GM23338 (cell line): ENCODE results near the gene PLIN5. TPM values are rescaled to one million over a fixed set of nuclear protein-coding genes. Genes with fewer than 3 reads are reported as not detected.

ENCODE experiments used
- ATAC-seq: fragments of 200-7000 bp; cut with Tn5 transposase; 3 replicates; pipeline ENCODE4 v1.9.1; 2020
- DNase-seq: peaks from one replicate; pipeline ENCODE4 v3.0.0-alpha.2; 2015; ENCODE audit warnings: low spot score
- H2AFZ ChIP-seq: fragments of 200-600 bp; sonication (generic); 2 replicates; pipeline ENCODE4 v1.8.0; 2016; ENCODE audit warnings: antibody characterized with exemption, mild to moderate bottlenecking, moderate library complexity
- H3F3A ChIP-seq: fragments of 200-600 bp; sonication (generic); replicated peaks from 2 replicates; pipeline ENCODE4 v1.8.0; 2017; ENCODE audit warnings: antibody characterized with exemption, mixed run types, low read depth
- H3K27ac ChIP-seq: fragments of 200-600 bp; sonication (generic); 2 replicates; pipeline ENCODE4 v1.6.1; 2016; ENCODE audit warnings: low read depth
- H3K27me3 ChIP-seq: fragments of 200-600 bp; sonication (generic); 2 replicates; pipeline ENCODE4 v1.8.0; 2016; ENCODE audit warnings: mild to moderate bottlenecking, mixed run types, moderate library complexity; ENCODE audit not compliant: insufficient read depth
- H3K36me3 ChIP-seq: fragments of 200-600 bp; sonication (generic); 2 replicates; pipeline ENCODE4 v1.8.0; 2016; ENCODE audit warnings: mild to moderate bottlenecking; ENCODE audit not compliant: insufficient read depth
- H3K4me1 ChIP-seq: fragments of 200-600 bp; sonication (generic); 2 replicates; pipeline ENCODE4 v1.8.0; 2016; ENCODE audit warnings: mild to moderate bottlenecking, moderate library complexity; ENCODE audit not compliant: insufficient read depth
- H3K4me2 ChIP-seq: fragments of 200-600 bp; sonication (generic); 2 replicates; pipeline ENCODE4 v1.7.1; 2017; ENCODE audit warnings: mixed run types
- H3K4me3 ChIP-seq: fragments of 200-600 bp; sonication (generic); 2 replicates; pipeline ENCODE4 v1.6.1; 2016; ENCODE audit warnings: mixed run types
- H3K79me2 ChIP-seq: fragments of 200-600 bp; sonication (generic); replicated peaks from 2 replicates; pipeline ENCODE4 v1.8.0; 2017; ENCODE audit warnings: mild to moderate bottlenecking; ENCODE audit not compliant: insufficient read depth
- H3K9me2 ChIP-seq: fragments of 200-600 bp; sonication (generic); 2 replicates; pipeline ENCODE4 v1.8.0; 2017; ENCODE audit not compliant: insufficient read depth
- H4K20me1 ChIP-seq: fragments of 200-600 bp; sonication (generic); replicated peaks from 2 replicates; pipeline ENCODE4 v1.8.0; 2017; ENCODE audit warnings: mild to moderate bottlenecking; ENCODE audit not compliant: insufficient read depth
- H3K27ac Mint-ChIP-seq: 2 replicates; pipeline ENCODE4 v1.8.0; 2020; ENCODE audit warnings: inconsistent platforms, mild to moderate bottlenecking, moderate library complexity, mixed read lengths
- H3K27me3 Mint-ChIP-seq: 3 replicates; pipeline ENCODE4 v1.8.0; 2022; ENCODE audit warnings: low read depth, mild to moderate bottlenecking, moderate library complexity, mixed read lengths, inconsistent platforms; ENCODE audit not compliant: insufficient read depth, poor library complexity
- H3K36me3 Mint-ChIP-seq: 3 replicates; pipeline ENCODE4 v1.8.0; 2021; ENCODE audit warnings: low read depth, mild to moderate bottlenecking, inconsistent platforms, moderate library complexity, mixed read lengths
- H3K4me1 Mint-ChIP-seq: 3 replicates; pipeline ENCODE4 v1.8.0; 2020; ENCODE audit warnings: mild to moderate bottlenecking, inconsistent platforms, mixed read lengths
- H3K4me3 Mint-ChIP-seq: 3 replicates; pipeline ENCODE4 v1.8.0; 2021; ENCODE audit warnings: moderate library complexity, mild to moderate bottlenecking, inconsistent platforms, mixed read lengths
- H3K9me3 Mint-ChIP-seq: 3 replicates; pipeline ENCODE4 v1.8.0; 2020; ENCODE audit warnings: moderate library complexity, mild to moderate bottlenecking, inconsistent platforms, mixed read lengths
- CREB1 ChIP-seq: fragments of 250-450 bp; sonication (Bioruptor Pico); IDR thresholded peaks from 2 replicates; pipeline ENCODE4 v1.5.0; 2020; ENCODE audit warnings: low read depth, mild to moderate bottlenecking, moderate library complexity
- CTCF ChIP-seq, 2 experiments: fragments of 200-600 bp in 1 of 2; sonication (generic) in 1 of 2; conservative IDR thresholded peaks; 2 replicates each; pipeline versions ENCODE4 v1.5.1 to v1.6.1; 2016 to 2017; ENCODE audit warnings: antibody characterized with exemption in 2 of 2, low read depth in 2 of 2, mild to moderate bottlenecking in 2 of 2, moderate library complexity in 1 of 2
- EZH2 ChIP-seq: fragments of 200-600 bp; sonication (generic); IDR thresholded peaks from one replicate; pipeline ENCODE4 v1.8.0; 2017; ENCODE audit warnings: antibody characterized with exemption, mild to moderate bottlenecking, low read depth; ENCODE audit not compliant: unreplicated experiment
- EZH2phosphoT487 ChIP-seq: fragments of 200-600 bp; sonication (generic); IDR thresholded peaks from one replicate; pipeline ENCODE4 v1.8.1; 2018; ENCODE audit warnings: antibody characterized with exemption; ENCODE audit not compliant: unreplicated experiment
- JUNB ChIP-seq: IDR thresholded peaks from one replicate; pipeline ENCODE4 v1.6.1; 2016; ENCODE audit warnings: antibody characterized with exemption; ENCODE audit not compliant: unreplicated experiment
- NANOG ChIP-seq: IDR thresholded peaks from 2 replicates; pipeline ENCODE4 v1.6.1; 2016; ENCODE audit warnings: antibody characterized with exemption, borderline replicate concordance
- POLR2AphosphoS5 ChIP-seq: IDR thresholded peaks from 2 replicates; pipeline ENCODE4 v1.6.1; 2016; ENCODE audit warnings: antibody characterized with exemption, low read depth
- STAT1 ChIP-seq: IDR thresholded peaks from one replicate; pipeline ENCODE4 v1.6.1; 2016; ENCODE audit warnings: antibody characterized with exemption; ENCODE audit not compliant: unreplicated experiment
- ZNF114 ChIP-seq: fragments of 250-450 bp; sonication (Bioruptor Pico); IDR thresholded peaks from 2 replicates; pipeline ENCODE4 v1.5.0; 2020; ENCODE audit warnings: mild to moderate bottlenecking, moderate library complexity
- ZNF331 ChIP-seq: fragments of 250-450 bp; sonication (Bioruptor Pico); IDR thresholded peaks from 2 replicates; pipeline ENCODE4 v1.5.0; 2020; ENCODE audit warnings: low read depth, mild to moderate bottlenecking, moderate library complexity
- polyA plus RNA-seq: library from polyadenylated mRNA; unstranded; fragments of >200 nt; fragmentation: Nextera tagmentation; extraction: Ambion mirVana; gene quantifications from 2 replicates; pipeline ENCODE4 v1.2.1, GENCODE V29; 2016
- total RNA-seq: library from RNA; depleted of rRNA; stranded (reverse); fragments of >200 nt; shearing (Covaris generic); gene quantifications from 2 replicates; pipeline ENCODE4 v1.2.3, GENCODE V29; 2014
- TF ChIP-seq, protein P1 (sequence below): fragments of 250-450 bp; sonication (Bioruptor Pico); IDR thresholded peaks from 2 replicates; pipeline ENCODE4 v1.5.0; 2020; ENCODE audit warnings: mild to moderate bottlenecking, moderate library complexity
- TF ChIP-seq, protein P2 (sequence below): IDR thresholded peaks from one replicate; pipeline ENCODE4 v1.6.1; 2018; ENCODE audit warnings: antibody characterized with exemption; ENCODE audit not compliant: unreplicated experiment
- TF ChIP-seq, protein P3 (sequence below): IDR thresholded peaks from 2 replicates; pipeline ENCODE4 v1.6.1; 2016; ENCODE audit warnings: antibody characterized with exemption

Gene PLIN5
- total and polyA plus RNA-seq, 2 experiments from 2014 or later: 1.9 to 3.5 TPM

DNA sequence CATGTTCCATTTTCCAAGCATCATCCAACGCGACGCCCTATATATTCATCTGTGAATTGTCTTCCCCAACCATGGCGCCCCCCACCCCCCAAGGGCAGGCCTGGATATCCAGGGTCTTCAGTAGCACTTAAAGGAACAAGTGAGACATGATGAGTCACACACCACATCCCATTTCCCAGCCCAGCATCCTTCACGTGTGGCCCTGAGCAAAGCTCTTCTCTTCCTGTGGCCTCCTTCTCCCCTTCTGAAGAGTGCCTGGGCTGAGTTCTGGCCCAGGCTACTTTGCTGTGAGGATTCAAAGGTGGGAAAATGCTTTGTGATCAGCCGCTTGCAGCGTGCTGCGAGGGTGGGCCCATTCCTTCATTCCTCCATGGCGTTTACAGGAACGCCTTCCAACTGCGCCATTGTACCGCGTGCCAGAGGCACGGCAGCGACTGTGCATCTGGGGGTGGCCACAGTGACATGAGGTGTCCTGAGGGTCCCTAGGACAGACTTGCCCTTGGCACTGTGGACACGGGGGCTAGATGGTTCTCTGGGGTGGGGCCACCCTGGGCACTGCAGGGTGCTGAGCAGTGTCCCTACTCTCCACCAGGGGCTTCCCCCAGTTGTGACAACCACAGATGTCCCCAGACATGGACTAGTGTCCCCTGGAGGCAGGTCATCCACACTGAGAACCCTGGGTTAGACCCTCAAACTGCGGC, 28.4 kb downstream of the PLIN5 start:
- H3F3A ChIP-seq: no peaks in the 10 kb centered on the region
- TF ChIP-seq EZH2phosphoT487 (no peak), CTCF (conservative IDR thresholded peaks at IDR 0.05; ENCODE audit: low read depth in 2 of 2) (no peak), CREB1 (CRISPR knock-in tag) (no peak), POLR2AphosphoS5 (no peak), STAT1 (no peak), ZNF114 (no peak), EZH2 (no peak), ZNF331 (CRISPR knock-in tag) (no peak), NANOG (no peak), JUNB (no peak)
- TF ChIP-seq, protein P1, sequence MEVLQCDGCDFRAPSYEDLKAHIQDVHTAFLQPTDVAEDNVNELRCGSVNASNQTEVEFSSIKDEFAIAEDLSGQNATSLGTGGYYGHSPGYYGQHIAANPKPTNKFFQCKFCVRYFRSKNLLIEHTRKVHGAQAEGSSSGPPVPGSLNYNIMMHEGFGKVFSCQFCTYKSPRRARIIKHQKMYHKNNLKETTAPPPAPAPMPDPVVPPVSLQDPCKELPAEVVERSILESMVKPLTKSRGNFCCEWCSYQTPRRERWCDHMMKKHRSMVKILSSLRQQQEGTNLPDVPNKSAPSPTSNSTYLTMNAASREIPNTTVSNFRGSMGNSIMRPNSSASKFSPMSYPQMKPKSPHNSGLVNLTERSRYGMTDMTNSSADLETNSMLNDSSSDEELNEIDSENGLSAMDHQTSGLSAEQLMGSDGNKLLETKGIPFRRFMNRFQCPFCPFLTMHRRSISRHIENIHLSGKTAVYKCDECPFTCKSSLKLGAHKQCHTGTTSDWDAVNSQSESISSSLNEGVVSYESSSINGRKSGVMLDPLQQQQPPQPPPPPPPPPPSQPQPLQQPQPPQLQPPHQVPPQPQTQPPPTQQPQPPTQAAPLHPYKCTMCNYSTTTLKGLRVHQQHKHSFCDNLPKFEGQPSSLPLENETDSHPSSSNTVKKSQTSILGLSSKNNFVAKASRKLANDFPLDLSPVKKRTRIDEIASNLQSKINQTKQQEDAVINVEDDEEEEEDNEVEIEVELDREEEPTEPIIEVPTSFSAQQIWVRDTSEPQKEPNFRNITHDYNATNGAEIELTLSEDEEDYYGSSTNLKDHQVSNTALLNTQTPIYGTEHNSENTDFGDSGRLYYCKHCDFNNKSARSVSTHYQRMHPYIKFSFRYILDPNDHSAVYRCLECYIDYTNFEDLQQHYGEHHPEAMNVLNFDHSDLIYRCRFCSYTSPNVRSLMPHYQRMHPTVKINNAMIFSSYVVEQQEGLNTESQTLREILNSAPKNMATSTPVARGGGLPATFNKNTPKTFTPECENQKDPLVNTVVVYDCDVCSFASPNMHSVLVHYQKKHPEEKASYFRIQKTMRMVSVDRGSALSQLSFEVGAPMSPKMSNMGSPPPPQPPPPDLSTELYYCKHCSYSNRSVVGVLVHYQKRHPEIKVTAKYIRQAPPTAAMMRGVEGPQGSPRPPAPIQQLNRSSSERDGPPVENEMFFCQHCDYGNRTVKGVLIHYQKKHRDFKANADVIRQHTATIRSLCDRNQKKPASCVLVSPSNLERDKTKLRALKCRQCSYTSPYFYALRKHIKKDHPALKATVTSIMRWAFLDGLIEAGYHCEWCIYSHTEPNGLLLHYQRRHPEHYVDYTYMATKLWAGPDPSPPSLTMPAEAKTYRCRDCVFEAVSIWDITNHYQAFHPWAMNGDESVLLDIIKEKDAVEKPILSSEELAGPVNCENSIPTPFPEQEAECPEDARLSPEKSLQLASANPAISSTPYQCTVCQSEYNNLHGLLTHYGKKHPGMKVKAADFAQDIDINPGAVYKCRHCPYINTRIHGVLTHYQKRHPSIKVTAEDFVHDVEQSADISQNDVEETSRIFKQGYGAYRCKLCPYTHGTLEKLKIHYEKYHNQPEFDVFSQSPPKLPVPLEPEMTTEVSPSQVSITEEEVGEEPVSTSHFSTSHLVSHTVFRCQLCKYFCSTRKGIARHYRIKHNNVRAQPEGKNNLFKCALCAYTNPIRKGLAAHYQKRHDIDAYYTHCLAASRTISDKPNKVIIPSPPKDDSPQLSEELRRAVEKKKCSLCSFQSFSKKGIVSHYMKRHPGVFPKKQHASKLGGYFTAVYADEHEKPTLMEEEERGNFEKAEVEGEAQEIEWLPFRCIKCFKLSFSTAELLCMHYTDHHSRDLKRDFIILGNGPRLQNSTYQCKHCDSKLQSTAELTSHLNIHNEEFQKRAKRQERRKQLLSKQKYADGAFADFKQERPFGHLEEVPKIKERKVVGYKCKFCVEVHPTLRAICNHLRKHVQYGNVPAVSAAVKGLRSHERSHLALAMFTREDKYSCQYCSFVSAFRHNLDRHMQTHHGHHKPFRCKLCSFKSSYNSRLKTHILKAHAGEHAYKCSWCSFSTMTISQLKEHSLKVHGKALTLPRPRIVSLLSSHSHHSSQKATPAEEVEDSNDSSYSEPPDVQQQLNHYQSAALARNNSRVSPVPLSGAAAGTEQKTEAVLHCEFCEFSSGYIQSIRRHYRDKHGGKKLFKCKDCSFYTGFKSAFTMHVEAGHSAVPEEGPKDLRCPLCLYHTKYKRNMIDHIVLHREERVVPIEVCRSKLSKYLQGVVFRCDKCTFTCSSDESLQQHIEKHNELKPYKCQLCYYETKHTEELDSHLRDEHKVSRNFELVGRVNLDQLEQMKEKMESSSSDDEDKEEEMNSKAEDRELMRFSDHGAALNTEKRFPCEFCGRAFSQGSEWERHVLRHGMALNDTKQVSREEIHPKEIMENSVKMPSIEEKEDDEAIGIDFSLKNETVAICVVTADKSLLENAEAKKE: no peak
- TF ChIP-seq, protein P2, sequence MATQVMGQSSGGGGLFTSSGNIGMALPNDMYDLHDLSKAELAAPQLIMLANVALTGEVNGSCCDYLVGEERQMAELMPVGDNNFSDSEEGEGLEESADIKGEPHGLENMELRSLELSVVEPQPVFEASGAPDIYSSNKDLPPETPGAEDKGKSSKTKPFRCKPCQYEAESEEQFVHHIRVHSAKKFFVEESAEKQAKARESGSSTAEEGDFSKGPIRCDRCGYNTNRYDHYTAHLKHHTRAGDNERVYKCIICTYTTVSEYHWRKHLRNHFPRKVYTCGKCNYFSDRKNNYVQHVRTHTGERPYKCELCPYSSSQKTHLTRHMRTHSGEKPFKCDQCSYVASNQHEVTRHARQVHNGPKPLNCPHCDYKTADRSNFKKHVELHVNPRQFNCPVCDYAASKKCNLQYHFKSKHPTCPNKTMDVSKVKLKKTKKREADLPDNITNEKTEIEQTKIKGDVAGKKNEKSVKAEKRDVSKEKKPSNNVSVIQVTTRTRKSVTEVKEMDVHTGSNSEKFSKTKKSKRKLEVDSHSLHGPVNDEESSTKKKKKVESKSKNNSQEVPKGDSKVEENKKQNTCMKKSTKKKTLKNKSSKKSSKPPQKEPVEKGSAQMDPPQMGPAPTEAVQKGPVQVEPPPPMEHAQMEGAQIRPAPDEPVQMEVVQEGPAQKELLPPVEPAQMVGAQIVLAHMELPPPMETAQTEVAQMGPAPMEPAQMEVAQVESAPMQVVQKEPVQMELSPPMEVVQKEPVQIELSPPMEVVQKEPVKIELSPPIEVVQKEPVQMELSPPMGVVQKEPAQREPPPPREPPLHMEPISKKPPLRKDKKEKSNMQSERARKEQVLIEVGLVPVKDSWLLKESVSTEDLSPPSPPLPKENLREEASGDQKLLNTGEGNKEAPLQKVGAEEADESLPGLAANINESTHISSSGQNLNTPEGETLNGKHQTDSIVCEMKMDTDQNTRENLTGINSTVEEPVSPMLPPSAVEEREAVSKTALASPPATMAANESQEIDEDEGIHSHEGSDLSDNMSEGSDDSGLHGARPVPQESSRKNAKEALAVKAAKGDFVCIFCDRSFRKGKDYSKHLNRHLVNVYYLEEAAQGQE: no peak
- TF ChIP-seq, protein P3, sequence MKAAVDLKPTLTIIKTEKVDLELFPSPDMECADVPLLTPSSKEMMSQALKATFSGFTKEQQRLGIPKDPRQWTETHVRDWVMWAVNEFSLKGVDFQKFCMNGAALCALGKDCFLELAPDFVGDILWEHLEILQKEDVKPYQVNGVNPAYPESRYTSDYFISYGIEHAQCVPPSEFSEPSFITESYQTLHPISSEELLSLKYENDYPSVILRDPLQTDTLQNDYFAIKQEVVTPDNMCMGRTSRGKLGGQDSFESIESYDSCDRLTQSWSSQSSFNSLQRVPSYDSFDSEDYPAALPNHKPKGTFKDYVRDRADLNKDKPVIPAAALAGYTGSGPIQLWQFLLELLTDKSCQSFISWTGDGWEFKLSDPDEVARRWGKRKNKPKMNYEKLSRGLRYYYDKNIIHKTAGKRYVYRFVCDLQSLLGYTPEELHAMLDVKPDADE: no peak
- H3K36me3 ChIP-seq: no peaks in the 10 kb centered on the region

More for the DNA sequence above, 28.4 kb downstream of the PLIN5 start:
- Histone ChIP-seq H4K20me1 (no peaks in the 10 kb centered on the region; the same call in none of the 2 replicates), H3K4me3 (no peak overlapping the region), H3K27me3 (peaks cover 18% of the 10 kb centered on the region; the same call in 1 of the 2 replicates), H2AFZ (no peak overlapping the region), H3K79me2 (no peaks in the 10 kb centered on the region), H3K4me1 (no peaks in the 10 kb centered on the region), H3K9me2 (no peaks in the 10 kb centered on the region), H3K27ac (no peak overlapping the region), H3K4me2 (no peak overlapping the region)
- H3K9me3 Mint-ChIP-seq: no peaks in the 10 kb centered on the region; the same call in 2 of the 3 replicates
- no peak for DNase-seq
- H3K36me3 Mint-ChIP-seq: peaks cover 9% of the 10 kb centered on the region
- peaks cover 22% of the 10 kb centered on the region for H3K27me3 Mint-ChIP-seq
- no peaks in the 10 kb centered on the region for H3K4me1 Mint-ChIP-seq
- ATAC-seq: no peak
- H3K27ac Mint-ChIP-seq: no peak overlapping the region
- H3K4me3 Mint-ChIP-seq: no peak overlapping the region; the same call in 2 of the 3 replicates
